ENCODE measurements around the gene CEP170B.

- TF ChIP-seq, protein P1, sequence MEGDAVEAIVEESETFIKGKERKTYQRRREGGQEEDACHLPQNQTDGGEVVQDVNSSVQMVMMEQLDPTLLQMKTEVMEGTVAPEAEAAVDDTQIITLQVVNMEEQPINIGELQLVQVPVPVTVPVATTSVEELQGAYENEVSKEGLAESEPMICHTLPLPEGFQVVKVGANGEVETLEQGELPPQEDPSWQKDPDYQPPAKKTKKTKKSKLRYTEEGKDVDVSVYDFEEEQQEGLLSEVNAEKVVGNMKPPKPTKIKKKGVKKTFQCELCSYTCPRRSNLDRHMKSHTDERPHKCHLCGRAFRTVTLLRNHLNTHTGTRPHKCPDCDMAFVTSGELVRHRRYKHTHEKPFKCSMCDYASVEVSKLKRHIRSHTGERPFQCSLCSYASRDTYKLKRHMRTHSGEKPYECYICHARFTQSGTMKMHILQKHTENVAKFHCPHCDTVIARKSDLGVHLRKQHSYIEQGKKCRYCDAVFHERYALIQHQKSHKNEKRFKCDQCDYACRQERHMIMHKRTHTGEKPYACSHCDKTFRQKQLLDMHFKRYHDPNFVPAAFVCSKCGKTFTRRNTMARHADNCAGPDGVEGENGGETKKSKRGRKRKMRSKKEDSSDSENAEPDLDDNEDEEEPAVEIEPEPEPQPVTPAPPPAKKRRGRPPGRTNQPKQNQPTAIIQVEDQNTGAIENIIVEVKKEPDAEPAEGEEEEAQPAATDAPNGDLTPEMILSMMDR (conservative IDR thresholded peaks at IDR 0.05) = no peak
- no peak for TF ChIP-seq ZFX (IDR thresholded peaks at IDR 0.05)
These were observed 5.2 kb upstream of the CEP170B start for GRCh38 chr14:104859900-104860299.
